Right lobe of liver (tissue), 6 donors: ENCODE results near the gene ALMS1. TPM values are rescaled to one million over a fixed set of nuclear protein-coding genes. Genes with fewer than 3 reads are reported as not detected.
"Not testable (repeated sequence)": the region's sequence is repeated elsewhere in the genome, so short reads cannot be mapped to it uniquely, and the experiment has no call there.

ENCODE experiments used
- ATAC-seq, 4 donors: fragments of 200-7000 bp; cut with Tn5 transposase; one replicate each; pipeline ENCODE4 v1.9.1; 2020; ENCODE audit warnings: mild to moderate bottlenecking in 4 of 4, moderate library complexity in 4 of 4
- DNase-seq, 3 donors: peaks; one replicate each; pipeline ENCODE4 v3.0.0-alpha.2; 2020
- H3K27ac ChIP-seq, 3 donors: fragments of 200-600 bp; one replicate each; pipeline ENCODE4 v1.8.0; 2022
- H3K27me3 ChIP-seq, 2 donors: fragments of 200-600 bp; one replicate each; pipeline ENCODE4 v1.8.0; 2022
- H3K36me3 ChIP-seq, 4 donors: fragments of 200-600 bp; sonication (generic) in 1 of 4; one replicate each; pipeline versions ENCODE4 v1.5.1 to v1.8.0; 2017 to 2022; ENCODE audit warnings: control low read depth in 1 of 4
- H3K4me1 ChIP-seq, 4 donors: fragments of 200-600 bp; sonication (generic) in 1 of 4; one replicate each; pipeline versions ENCODE4 v1.5.1 to v1.8.0; 2017 to 2022; ENCODE audit warnings: control low read depth in 1 of 4
- H3K4me3 ChIP-seq, 3 donors: fragments of 200-600 bp; one replicate each; pipeline ENCODE4 v1.8.0; 2022
- H3K9me3 ChIP-seq, 4 donors: fragments of 200-600 bp; sonication (generic) in 1 of 4; one replicate each; pipeline versions ENCODE4 v1.5.1 to v1.8.0; 2017 to 2022; ENCODE audit warnings: control low read depth in 1 of 4
- POLR2A ChIP-seq: fragments of 450-650 bp; IDR thresholded peaks from one replicate; pipeline ENCODE4 v1.6.1; 2017; ENCODE audit warnings: antibody characterized with exemption, mild to moderate bottlenecking
- WGBS: methylation state at CpG from one replicate; pipeline ENCODE4 v1.1.6; 2018; ENCODE audit warnings: low coverage, low lambda C conversion rate; ENCODE audit not compliant: insufficient coverage; ENCODE audit errors: missing lambda C conversion rate; 5-methylcytosine and 5-hydroxymethylcytosine counted together
- intact Hi-C, 2 donors: fragments of 100-400 bp; cut with DNase I; formaldehyde crosslinking; loops; one replicate each; pipeline versions ENCODE4 v1.11.2 to v1.14.1; 2022
- total RNA-seq, 6 experiments: library from RNA; depleted of rRNA in 2 of 6; stranded (reverse); fragments of >200 nt in 2 of 6; fragmentation: NEBNext Ultra II Directional in 3 of 6; extraction: Animal tissue kit (Norgen Biotek cat#: 25700) in 3 of 6; gene quantifications; one replicate each; pipeline versions ENCODE4 v1.1.0 to v1.2.4, GENCODE V29; 2016 to 2023
- TF ChIP-seq, protein P1 (sequence below), 4 donors: fragments of 200-600 bp in 3 of 4; fragments of 450-650 bp in 1 of 4; IDR thresholded peaks; one replicate each; pipeline versions ENCODE4 v1.5.1 to v1.8.0; 2016 to 2022; ENCODE audit warnings: antibody characterized with exemption in 4 of 4, mild to moderate bottlenecking in 2 of 4
- donor health status: DM: no; HTN: yes; CAD: no.
- donor health status: DM: no; HTN: no; CAD: no.
- donor health status: DM: no; HTN: no; CAD: no.
- donor health status: DM: no; HTN: yes; CAD: no.
- donor health status: DM: no; HTN: yes; CAD: no.

ALMS1 gene
- total RNA-seq, 6 experiments from 2014 or later, result 5.0 to 9.3 (median 6.0) TPM

DNA sequence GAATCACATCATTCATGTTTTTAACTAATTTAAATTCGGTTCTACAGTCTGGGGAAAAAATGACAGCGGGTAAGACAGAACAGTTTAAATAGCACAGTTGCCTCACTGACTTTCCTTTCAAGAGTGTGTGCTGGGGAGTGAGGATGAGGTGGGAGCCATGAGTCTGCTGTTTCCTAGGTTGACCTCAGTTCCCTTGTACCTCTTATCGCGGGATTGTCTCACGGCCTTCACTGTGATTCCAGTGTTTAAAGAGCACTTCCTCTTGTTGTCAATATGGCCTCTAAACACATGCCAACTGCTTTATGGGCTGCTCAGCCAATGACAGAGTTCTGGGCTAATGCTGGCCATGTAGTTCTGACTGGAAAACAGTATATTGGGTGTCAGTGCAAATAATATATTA lies 41.6 kb upstream of the ALMS1 start:
- ATAC-seq (no peak), DNase-seq (no peak)
- no peaks in the 10 kb centered on the region for H3K4me1 ChIP-seq
- no peaks in the 10 kb centered on the region for H3K9me3 ChIP-seq
- H3K27ac ChIP-seq, result no peak overlapping the region
- 63% methylated on average over 5 of the region's 5 CpGs for WGBS
- TF ChIP-seq POLR2A, result no peak
- TF ChIP-seq, protein P1, sequence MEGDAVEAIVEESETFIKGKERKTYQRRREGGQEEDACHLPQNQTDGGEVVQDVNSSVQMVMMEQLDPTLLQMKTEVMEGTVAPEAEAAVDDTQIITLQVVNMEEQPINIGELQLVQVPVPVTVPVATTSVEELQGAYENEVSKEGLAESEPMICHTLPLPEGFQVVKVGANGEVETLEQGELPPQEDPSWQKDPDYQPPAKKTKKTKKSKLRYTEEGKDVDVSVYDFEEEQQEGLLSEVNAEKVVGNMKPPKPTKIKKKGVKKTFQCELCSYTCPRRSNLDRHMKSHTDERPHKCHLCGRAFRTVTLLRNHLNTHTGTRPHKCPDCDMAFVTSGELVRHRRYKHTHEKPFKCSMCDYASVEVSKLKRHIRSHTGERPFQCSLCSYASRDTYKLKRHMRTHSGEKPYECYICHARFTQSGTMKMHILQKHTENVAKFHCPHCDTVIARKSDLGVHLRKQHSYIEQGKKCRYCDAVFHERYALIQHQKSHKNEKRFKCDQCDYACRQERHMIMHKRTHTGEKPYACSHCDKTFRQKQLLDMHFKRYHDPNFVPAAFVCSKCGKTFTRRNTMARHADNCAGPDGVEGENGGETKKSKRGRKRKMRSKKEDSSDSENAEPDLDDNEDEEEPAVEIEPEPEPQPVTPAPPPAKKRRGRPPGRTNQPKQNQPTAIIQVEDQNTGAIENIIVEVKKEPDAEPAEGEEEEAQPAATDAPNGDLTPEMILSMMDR (IDR thresholded peaks at IDR 0.05), result no peak
- intact Hi-C loops, result no loop called here
- H3K27me3 ChIP-seq, result no peaks in the 10 kb centered on the region
- no peak overlapping the region for H3K4me3 ChIP-seq
- no peaks in the 10 kb centered on the region for H3K36me3 ChIP-seq

- H3K27me3 ChIP-seq, intact Hi-C loops, H3K27ac ChIP-seq, H3K9me3 ChIP-seq, ATAC-seq, H3K4me1 ChIP-seq, H3K36me3 ChIP-seq, DNase-seq, H3K4me3 ChIP-seq: not testable (repeated sequence)
- WGBS, result 83% methylated on average over 3 of the region's 3 CpGs
These were observed 40.9 kb upstream of the ALMS1 start for GRCh38 chr2:73344747-73345146.

GRCh38 chr2:73350035-73350691 lies 35.5 kb upstream of the ALMS1 start:
- TF ChIP-seq POLR2A, result no peak
- TF ChIP-seq, protein P1 (IDR thresholded peaks at IDR 0.05), result no peak
- no peaks in the 10 kb centered on the region for H3K4me1 ChIP-seq
- H3K36me3 ChIP-seq, result no peaks in the 10 kb centered on the region
- 42% methylated on average over 3 of the region's 4 CpGs for WGBS
- no peak overlapping the region for H3K27ac ChIP-seq
- H3K27me3 ChIP-seq, result no peaks in the 10 kb centered on the region
- H3K9me3 ChIP-seq, result no peaks in the 10 kb centered on the region
- ATAC-seq (no peak), DNase-seq (no peak)
- intact Hi-C loops, result no loop called here
- no peak overlapping the region for H3K4me3 ChIP-seq

DNA sequence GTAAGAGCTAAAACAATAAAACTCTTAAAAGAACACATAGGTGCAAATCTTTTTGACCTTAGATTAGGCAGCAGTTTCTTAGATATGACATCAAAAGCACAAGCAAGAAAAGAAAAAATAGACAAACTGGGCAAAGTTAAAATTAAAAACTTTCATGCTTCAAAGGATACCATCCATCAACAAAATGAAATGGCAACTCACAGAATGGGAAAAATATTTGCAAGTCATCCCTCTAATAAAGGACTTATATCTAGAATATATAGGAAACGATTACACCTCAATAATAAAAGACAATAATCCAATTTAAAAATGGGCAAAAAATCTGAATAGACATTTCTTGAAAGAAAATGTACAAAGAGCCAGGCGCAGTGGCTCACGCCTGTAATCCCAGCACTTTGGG lies 29.5 kb upstream of the ALMS1 start:
- Histone ChIP-seq H3K4me3 (no peak overlapping the region), H3K27me3 (no peaks in the 10 kb centered on the region), H3K9me3 (no peaks in the 10 kb centered on the region), H3K4me1 (no peaks in the 10 kb centered on the region), H3K27ac (no peak overlapping the region), H3K36me3 (no peaks in the 10 kb centered on the region)
- WGBS, result 79% methylated on average over 3 of the region's 3 CpGs
- ATAC-seq (no peak), DNase-seq (no peak)
- intact Hi-C loops, result no loop called here
- no peak for TF ChIP-seq POLR2A
- TF ChIP-seq, protein P1 (IDR thresholded peaks at IDR 0.05), result no peak

DNA sequence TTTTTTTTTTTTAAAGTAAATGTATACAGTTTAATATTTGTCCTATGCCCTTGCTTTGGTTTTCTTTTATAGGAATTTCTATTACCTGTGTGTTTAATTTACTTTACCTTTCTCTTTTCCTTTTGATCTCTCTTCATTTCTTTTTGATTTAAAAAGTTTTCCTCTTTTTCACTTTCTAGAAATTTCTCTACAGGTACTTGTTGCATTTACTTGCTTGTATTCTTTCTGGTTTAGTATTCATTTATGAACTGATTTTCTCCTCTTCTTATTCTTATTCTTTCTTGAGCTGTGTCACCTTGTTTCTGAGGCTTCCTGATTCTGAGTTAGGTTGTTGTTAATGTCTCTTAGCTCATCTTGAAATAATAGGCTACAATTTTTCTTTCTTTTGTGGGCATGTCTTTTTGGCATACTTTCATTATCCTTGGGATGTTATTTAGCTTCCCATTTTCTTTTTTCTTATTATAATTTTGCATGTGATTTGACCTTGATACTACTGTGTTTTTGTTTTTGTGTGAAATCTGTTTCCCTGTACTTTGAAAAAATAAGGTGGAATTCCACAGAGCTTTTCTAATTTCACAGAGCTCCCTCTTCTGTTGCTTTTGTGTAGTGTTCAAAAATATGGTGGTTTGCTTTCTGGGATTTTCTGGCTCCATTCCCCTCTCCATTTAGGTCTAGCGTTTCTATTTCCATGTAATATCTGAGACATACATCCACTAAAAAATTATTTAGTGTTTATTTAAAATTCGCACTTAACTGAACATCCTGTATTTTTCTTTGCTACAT lies 25.5 kb upstream of the ALMS1 start:
- intact Hi-C loops, result no loop called here
- Histone ChIP-seq H3K4me1 (no peaks in the 10 kb centered on the region), H3K36me3 (no peaks in the 10 kb centered on the region), H3K9me3 (no peaks in the 10 kb centered on the region), H3K27me3 (no peaks in the 10 kb centered on the region), H3K27ac (no peak overlapping the region), H3K4me3 (no peak overlapping the region)
- DNase-seq, result no peak
- TF ChIP-seq, protein P1 (IDR thresholded peaks at IDR 0.05), result peak; percentile 15 to 40 (median 36)
- TF ChIP-seq POLR2A, result no peak
- 12% methylated on average over 2 of the region's 2 CpGs for WGBS
- peak in 1 of 4 donors; percentile 33 for ATAC-seq
